Ovary (tissue), 10 donors: ENCODE results near the gene TTC16. TPM values are rescaled to one million over a fixed set of nuclear protein-coding genes. Genes with fewer than 3 reads are reported as not detected.

Experiments
- DNase-seq, 5 donors: peaks; one replicate each; pipeline ENCODE4 v3.0.0-alpha.2; 2019 to 2020
- H3K27ac ChIP-seq, 2 donors: fragments of 200-600 bp; one replicate each; pipeline versions ENCODE4 v1.5.1 to v1.8.0; 2019 to 2022
- H3K27me3 ChIP-seq: fragments of 200-600 bp; one replicate; pipeline ENCODE4 v1.8.0; 2022
- H3K36me3 ChIP-seq: fragments of 200-600 bp; sonication (generic); one replicate; pipeline ENCODE4 v1.5.1; 2019
- H3K4me1 ChIP-seq: one replicate; pipeline ENCODE4 v1.8.1; 2013; ENCODE audit warnings: mild to moderate bottlenecking, moderate library complexity; ENCODE audit not compliant: insufficient read depth
- H3K4me3 ChIP-seq: fragments of 200-600 bp; sonication (generic); one replicate; pipeline ENCODE4 v1.5.1; 2017
- H3K9me3 ChIP-seq, 2 donors: fragments of 200-600 bp in 1 of 2; sonication (generic) in 1 of 2; one replicate each; pipeline versions ENCODE4 v1.5.1 to v1.8.1; 2013 to 2019; ENCODE audit warnings: mild to moderate bottlenecking in 1 of 2, moderate library complexity in 1 of 2
- CTCF ChIP-seq, 3 donors: fragments of 450-650 bp in 2 of 3; fragments of 200-600 bp in 1 of 3; IDR thresholded peaks; one replicate each; pipeline versions ENCODE4 v1.5.1 to v1.8.0; 2016 to 2022; ENCODE audit warnings: antibody characterized with exemption in 3 of 3, mild to moderate bottlenecking in 1 of 3
- EP300 ChIP-seq: sonication (generic); formaldehyde crosslinking; IDR thresholded peaks from one replicate; pipeline ENCODE4 v1.6.1; 2017; ENCODE audit warnings: antibody characterized with exemption
- POLR2A ChIP-seq: fragments of 450-650 bp; IDR thresholded peaks from one replicate; pipeline ENCODE4 v1.6.1; 2017; ENCODE audit warnings: antibody characterized with exemption, mild to moderate bottlenecking, moderate library complexity
- WGBS, 3 donors: extraction: QIAGEN DNeasy Blood & Tissue Kit in 1 of 3; methylation state at CpG; one replicate each; pipeline versions ENCODE4 v1.1.5 to v1.1.7; 2013 to 2017; 5-methylcytosine and 5-hydroxymethylcytosine counted together
- intact Hi-C, 4 donors: fragments of 100-400 bp; cut with DNase I; formaldehyde crosslinking; loops; one replicate each; pipeline versions ENCODE4 v1.11.0 to v1.15.1; 2022 to 2023
- long read RNA-seq, 3 donors: library from polyadenylated mRNA in 2 of 3; unstranded in 2 of 3; transcript quantifications; one replicate each; pipeline ENCODE4 v2.0.0 and lab custom pipeline, GENCODE V29; 2021 to 2026
- polyA plus RNA-seq, 2 donors: library from polyadenylated mRNA; stranded (reverse); fragments of 200-250 nt in 1 of 2; fragments of 350-450 nt in 1 of 2; fragmentation: Illumina TruSeq in 1 of 2; extraction: RNeasy Lipid Tissue Mini Kit (QIAGEN cat#74804) in 1 of 2; gene quantifications; one replicate each; pipeline ENCODE4 v1.2.3, GENCODE V29; 2013 to 2014
- total RNA-seq, 7 donors: library from RNA; depleted of rRNA in 2 of 7; stranded (reverse); fragments of >200 nt in 2 of 7; fragmentation: NEBNext Ultra II Directional in 3 of 7; extraction: Animal tissue kit (Norgen Biotek cat#: 25700) in 3 of 7; gene quantifications; one replicate each; pipeline versions ENCODE4 v1.1.0 to v1.2.4, GENCODE V29; 2016 to 2023
- donor health status: DM: no; HTN: no; CAD: no; lungs with moderate emphysema.
- donor health status: DM: no; HTN: no; CAD: no.
- donor health status: Bipolar disorder and iron deficiency.
- donor health status: DM: yes; HTN: yes; CAD: no.
- donor health status: DM: no; HTN: no; CAD: no.
- donor health status: DM: yes; HTN: yes; CAD: no.

Gene TTC16
- 1 to 10 TPM in 1 of 7 donors, under 1 TPM in 3, not detected in 3; under 0.01 to 5.9 (median 0.34) TPM for total RNA-seq
- polyA plus RNA-seq: under 1 TPM; 0.06 to 0.08 TPM
- long read RNA-seq, donor 1: 0 reads
- long read RNA-seq, donor 2: 0 reads
- long read RNA-seq, donor 3, partial matches to known transcripts: 0 of 2 reads
- long read RNA-seq, donor 3, other reads (novel, unspliced or antisense): 2 of 2 reads

DNA sequence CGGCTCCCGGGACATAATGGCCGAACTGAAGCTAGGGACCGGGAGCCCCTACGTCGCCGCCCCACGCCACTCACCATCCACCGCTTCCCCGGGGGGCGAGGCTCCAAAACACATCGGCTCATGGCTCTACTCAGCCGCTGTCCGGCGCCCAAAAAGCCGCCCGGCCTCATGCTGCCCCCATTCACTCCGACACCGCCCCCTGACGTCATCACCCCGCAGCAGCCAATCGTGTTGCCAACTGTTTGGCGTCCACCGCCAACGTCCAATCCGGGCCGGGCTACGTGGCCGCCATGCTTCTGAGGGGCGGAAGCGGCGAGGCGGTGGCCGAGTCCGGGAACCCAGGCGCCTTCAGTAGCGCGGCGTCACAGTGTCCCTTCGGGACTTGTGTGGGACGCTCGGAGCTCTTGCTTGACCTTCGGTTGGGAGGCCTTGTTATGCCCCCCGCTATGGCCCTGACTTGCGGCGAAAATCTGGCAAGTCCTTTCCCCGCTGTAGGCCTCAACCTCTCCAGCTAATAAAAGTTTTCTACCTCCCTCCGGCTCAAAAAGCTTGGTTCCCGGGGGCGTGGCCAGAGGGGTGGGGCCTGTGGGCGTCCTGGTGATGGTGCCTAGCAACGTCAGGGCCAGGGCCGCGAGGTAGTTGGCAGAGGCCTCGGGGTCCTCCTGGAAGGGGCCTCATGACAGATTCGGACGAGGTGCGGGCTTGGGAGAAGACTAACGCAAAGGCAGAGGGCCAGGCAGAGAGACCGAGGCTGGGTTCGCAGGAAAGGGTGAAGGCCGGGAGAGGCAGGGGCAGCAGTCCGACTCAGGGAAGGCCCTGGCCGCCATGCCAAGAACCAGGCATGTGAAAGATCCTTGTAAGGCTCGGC is at the start of gene TTC16, which contains the start of gene PTRH1:
TSS of gene TTC16 (plus strand) at position 610 of the 868 bp plus-strand sequence. CDS start at position 677, 67 bp downstream.
TSS of gene PTRH1 (minus strand) at position 194 of the 868 bp plus-strand sequence. CDS start at position 170, 24 bp downstream.
- Histone ChIP-seq H3K4me3 (peak within 1 kb of the TSS; percentile 77), H3K27me3 (no peaks in the 10 kb centered on the region), H3K36me3 (no peaks in the 10 kb centered on the region), H3K4me1 (peaks cover 8% of the 10 kb centered on the region), H3K27ac (peak within 1 kb of the TSS in 1 of 2 donors; percentile 71), H3K9me3 (no peaks in the 10 kb centered on the region)
- intact Hi-C loops: no loop called here
- peak; percentile 97 to 98 (median 98) for DNase-seq
- TF ChIP-seq POLR2A (peak; percentile 48), CTCF (IDR thresholded peaks at IDR 0.05) (no peak), EP300 (peak; percentile 57)
- 1% methylated on average over 64 to 65 of the region's 65 CpGs for WGBS, 3 donors

DNA sequence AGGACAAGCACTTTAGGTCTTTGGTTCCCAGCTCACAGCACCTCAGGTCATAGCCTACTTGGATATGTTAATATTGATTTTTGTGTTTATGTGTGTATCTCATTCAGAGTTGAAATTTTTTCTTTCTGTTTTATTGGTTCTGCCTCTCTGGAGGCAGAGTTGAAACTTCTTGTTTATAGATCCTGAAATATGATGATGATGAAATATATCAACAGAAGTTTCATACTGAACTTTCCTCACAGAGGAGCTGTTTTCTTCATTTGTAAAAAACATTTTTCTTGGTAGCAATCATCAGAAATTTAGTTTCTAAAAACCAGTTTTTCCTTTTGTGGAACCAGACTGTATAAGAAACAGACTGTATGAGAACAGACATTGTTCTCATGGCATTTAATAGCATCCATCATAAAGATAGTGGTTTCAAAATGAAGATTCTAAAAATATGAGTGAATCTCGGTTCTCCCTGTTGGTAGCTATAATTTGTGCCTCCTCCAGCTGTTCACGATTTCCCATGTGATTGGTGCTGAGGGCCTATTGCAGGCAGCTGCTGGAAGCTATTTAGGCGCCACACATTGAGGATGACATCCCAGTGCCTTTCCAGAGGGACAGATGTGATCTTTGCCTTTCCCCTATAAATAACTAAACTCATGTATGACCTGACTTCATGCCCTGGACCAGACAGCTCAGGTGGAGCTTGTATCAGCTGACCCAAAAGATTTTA is 48.6 kb upstream of the TTC16 start:
- no peaks in the 10 kb centered on the region for H3K27me3 ChIP-seq
- DNase-seq: no peak
- no peaks in the 10 kb centered on the region for H3K4me1 ChIP-seq
- H3K9me3 ChIP-seq: no peaks in the 10 kb centered on the region
- intact Hi-C loops: no loop called here
- no peak overlapping the region for H3K4me3 ChIP-seq
- WGBS, 3 donors: 44 to 59% (median 58%) methylated on average over 3 of the region's 3 CpGs
- no peak for TF ChIP-seq EP300
- TF ChIP-seq CTCF (IDR thresholded peaks at IDR 0.05): no peak
- no peak for TF ChIP-seq POLR2A
- H3K27ac ChIP-seq: no peak overlapping the region
- H3K36me3 ChIP-seq: no peaks in the 10 kb centered on the region

- no peak overlapping the region for H3K4me3 ChIP-seq
- no peaks in the 10 kb centered on the region for H3K36me3 ChIP-seq
- no peaks in the 10 kb centered on the region for H3K9me3 ChIP-seq
- intact Hi-C loops: no loop called here
- no peaks in the 10 kb centered on the region for H3K27me3 ChIP-seq
- no peak for TF ChIP-seq POLR2A
- no peak for TF ChIP-seq EP300
- TF ChIP-seq CTCF (IDR thresholded peaks at IDR 0.05): no peak
- no peak overlapping the region for H3K27ac ChIP-seq
- 88 to 91% (median 89%) methylated on average over 18 of the region's 18 CpGs for WGBS, 3 donors
- no peaks in the 10 kb centered on the region for H3K4me1 ChIP-seq
- DNase-seq: no peak
Measured at GRCh38 chr9:127667906-127668305, 48.0 kb upstream of the TTC16 start.

DNA sequence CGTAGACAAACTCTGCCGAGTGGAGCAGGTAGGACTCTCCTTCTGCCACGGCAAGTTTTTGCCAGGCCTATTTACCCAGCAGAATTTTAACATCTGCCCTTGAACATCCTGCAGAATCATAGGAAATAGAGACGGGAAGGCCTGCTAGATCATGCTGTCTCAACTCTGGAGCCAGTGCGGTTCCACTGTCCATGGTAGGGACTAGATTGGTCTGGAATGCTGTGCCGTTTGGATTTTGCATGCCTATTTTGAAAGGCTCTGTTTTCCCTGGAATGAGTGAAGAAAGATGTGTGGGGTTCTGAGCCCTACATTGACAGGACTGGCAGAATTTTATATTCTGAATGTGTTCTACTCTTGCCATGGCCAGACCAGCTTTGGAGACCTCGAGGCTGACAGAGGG is 42.6 kb upstream of the TTC16 start:
- no peaks in the 10 kb centered on the region for H3K36me3 ChIP-seq
- TF ChIP-seq EP300 (no peak), POLR2A (no peak), CTCF (IDR thresholded peaks at IDR 0.05) (no peak)

More for the DNA sequence above, 42.6 kb upstream of the TTC16 start:
- no peak for DNase-seq
- H3K27me3 ChIP-seq: no peaks in the 10 kb centered on the region
- H3K27ac ChIP-seq: no peak overlapping the region
- no peaks in the 10 kb centered on the region for H3K9me3 ChIP-seq
- intact Hi-C loops: no loop called here
- WGBS, 3 donors: 83 to 89% (median 84%) methylated on average over 7 of the region's 7 CpGs
- H3K4me3 ChIP-seq: no peak overlapping the region
- H3K4me1 ChIP-seq: no peaks in the 10 kb centered on the region
